DOHH2 (cell line): Measurements from ENCODE around the gene CXCL12.

Experiments
- H3F3A ChIP-seq: fragments of 200-600 bp; sonication (generic), shearing (Covaris generic); 2 replicates; pipeline ENCODE4 v1.6.0; 2016; ENCODE audit warnings: antibody characterized with exemption, mild to moderate bottlenecking; ENCODE audit not compliant: control insufficient read depth, insufficient read depth
- H3K27ac ChIP-seq: fragments of 200-600 bp; sonication (generic); 2 replicates; pipeline ENCODE4 v1.5.1; 2014; ENCODE audit warnings: low read depth, mild to moderate bottlenecking, low read length, moderate library complexity
- H3K27me3 ChIP-seq: fragments of 200-600 bp; sonication (generic); 2 replicates; pipeline ENCODE4 v1.6.1; 2014; ENCODE audit warnings: mild to moderate bottlenecking, low read length, mixed read lengths; ENCODE audit not compliant: control insufficient read depth
- H3K36me3 ChIP-seq: fragments of 200-600 bp; sonication (generic); 2 replicates; pipeline ENCODE4 v1.6.1; 2014; ENCODE audit warnings: mild to moderate bottlenecking, low read length, moderate library complexity, mixed read lengths; ENCODE audit not compliant: control insufficient read depth
- H3K4me1 ChIP-seq: fragments of 200-600 bp; sonication (generic); 2 replicates; pipeline ENCODE4 v1.6.1; 2014; ENCODE audit warnings: mild to moderate bottlenecking, low read length, mixed read lengths; ENCODE audit not compliant: control insufficient read depth
- H3K4me2 ChIP-seq: fragments of 200-600 bp; sonication (generic); 2 replicates; pipeline ENCODE4 v1.6.0; 2014; ENCODE audit warnings: mild to moderate bottlenecking, low read length, moderate library complexity
- H3K4me3 ChIP-seq: fragments of 200-600 bp; sonication (generic); 2 replicates; pipeline ENCODE4 v1.5.1; 2014; ENCODE audit warnings: mild to moderate bottlenecking, low read length, mixed read lengths
- H3K79me2 ChIP-seq: fragments of 200-600 bp; sonication (generic); 2 replicates; pipeline ENCODE4 v1.6.1; 2014; ENCODE audit warnings: mild to moderate bottlenecking, low read length, mixed read lengths; ENCODE audit not compliant: control insufficient read depth
- H3K9me2 ChIP-seq: fragments of 200-600 bp; sonication (generic); replicated peaks from 2 replicates; pipeline ENCODE4 v1.6.1; 2014; ENCODE audit warnings: mild to moderate bottlenecking, low read length, mixed read lengths; ENCODE audit not compliant: control insufficient read depth
- H3K9me3 ChIP-seq: fragments of 200-600 bp; sonication (generic); 2 replicates; pipeline ENCODE4 v1.6.1; 2014; ENCODE audit warnings: antibody characterized with exemption, low read length, mixed read lengths; ENCODE audit not compliant: control insufficient read depth, insufficient read depth
- H4K20me1 ChIP-seq: fragments of 200-600 bp; sonication (generic); 2 replicates; pipeline ENCODE4 v1.6.0; 2014; ENCODE audit warnings: low read depth, mild to moderate bottlenecking, antibody characterized with exemption, low read length, moderate library complexity; ENCODE audit not compliant: control insufficient read depth, insufficient read depth
- CTCF ChIP-seq: fragments of 200-600 bp; sonication (generic); IDR thresholded peaks from one replicate; pipeline ENCODE4 v1.5.1; 2014; ENCODE audit warnings: antibody characterized with exemption, mild to moderate bottlenecking, low read depth, low read length; ENCODE audit not compliant: poor library complexity, severe bottlenecking
- EZH2phosphoT487 ChIP-seq: fragments of 200-600 bp; sonication (generic); IDR thresholded peaks from 2 replicates; pipeline ENCODE4 v1.6.1; 2017; ENCODE audit warnings: borderline replicate concordance, mild to moderate bottlenecking, antibody characterized with exemption, low read length, moderate library complexity, mixed read lengths

Gene CXCL12

GRCh38 chr10:44394696-44395381, 9.9 kb upstream of the CXCL12 start:
- H3K27me3 ChIP-seq: no peaks in the 10 kb centered on the region

GRCh38 chr10:44393834-44394547, 9.1 kb upstream of the CXCL12 start:
- Histone ChIP-seq H3K4me1 (no peaks in the 10 kb centered on the region), H3K4me2 (no peak overlapping the region), H4K20me1 (no peaks in the 10 kb centered on the region), H3K27me3 (no peaks in the 10 kb centered on the region), H3K27ac (no peak overlapping the region), H3K79me2 (no peaks in the 10 kb centered on the region), H3K36me3 (no peaks in the 10 kb centered on the region), H3K4me3 (no peak overlapping the region), H3F3A (no peaks in the 10 kb centered on the region), H3K9me3 (no peaks in the 10 kb centered on the region), H3K9me2 (no peaks in the 10 kb centered on the region)
- TF ChIP-seq CTCF (no peak), EZH2phosphoT487 (no peak)

More at GRCh38 chr10:44394696-44395381, 9.9 kb upstream of the CXCL12 start:
- H3K79me2 ChIP-seq: no peaks in the 10 kb centered on the region
- TF ChIP-seq EZH2phosphoT487 (no peak), CTCF (no peak)
- no peaks in the 10 kb centered on the region for H3K9me2 ChIP-seq
- no peaks in the 10 kb centered on the region for H4K20me1 ChIP-seq
- no peak overlapping the region for H3K27ac ChIP-seq
- H3K4me3 ChIP-seq: no peak overlapping the region
- H3F3A ChIP-seq: no peaks in the 10 kb centered on the region
- no peaks in the 10 kb centered on the region for H3K36me3 ChIP-seq
- no peaks in the 10 kb centered on the region for H3K4me1 ChIP-seq
- no peaks in the 10 kb centered on the region for H3K9me3 ChIP-seq
- H3K4me2 ChIP-seq: no peak overlapping the region

- H3K9me3 ChIP-seq: no peaks in the 10 kb centered on the region
- H3F3A ChIP-seq: no peaks in the 10 kb centered on the region
- H3K4me3 ChIP-seq: no peak overlapping the region
- no peaks in the 10 kb centered on the region for H3K9me2 ChIP-seq
- no peaks in the 10 kb centered on the region for H4K20me1 ChIP-seq
- H3K4me1 ChIP-seq: no peaks in the 10 kb centered on the region
- no peaks in the 10 kb centered on the region for H3K36me3 ChIP-seq
- no peaks in the 10 kb centered on the region for H3K79me2 ChIP-seq
- TF ChIP-seq EZH2phosphoT487 (no peak), CTCF (no peak)
- H3K27me3 ChIP-seq: no peaks in the 10 kb centered on the region
- H3K27ac ChIP-seq: no peak overlapping the region
- no peak overlapping the region for H3K4me2 ChIP-seq
Observed at GRCh38 chr10:44393051-44393630, 8.2 kb upstream of the CXCL12 start.
